Vagina (tissue), 2 donors: ENCODE results near the gene PRR5. TPM values are rescaled to one million over a fixed set of nuclear protein-coding genes. Genes with fewer than 3 reads are reported as not detected.
"Not testable (repeated sequence)": the region's sequence is repeated elsewhere in the genome, so short reads cannot be mapped to it uniquely, and the experiment has no call there.

Experiments used
- DNase-seq, 2 donors: peaks; one replicate each; pipeline ENCODE4 v3.0.0-alpha.2; 2017; ENCODE audit errors: extremely low spot score in 2 of 2
- H3K27ac ChIP-seq: fragments of 200-600 bp; sonication (generic); one replicate; pipeline ENCODE4 v1.5.1; 2019
- H3K27me3 ChIP-seq: fragments of 200-600 bp; sonication (generic); one replicate; pipeline ENCODE4 v1.5.1; 2019
- H3K36me3 ChIP-seq, 2 donors: fragments of 200-600 bp; sonication (generic); one replicate each; pipeline ENCODE4 v1.5.1; 2017 to 2019
- H3K4me1 ChIP-seq: fragments of 200-600 bp; sonication (generic); one replicate; pipeline ENCODE4 v1.5.1; 2019
- H3K4me3 ChIP-seq, 2 donors: fragments of 200-600 bp; sonication (generic); 1 replicate in 1 of 2; 2 replicates in 1 of 2; pipeline ENCODE4 v1.5.1; 2016 to 2019
- H3K9me3 ChIP-seq: fragments of 200-600 bp; sonication (generic); one replicate; pipeline ENCODE4 v1.5.1; 2019
- CTCF ChIP-seq, 3 experiments: fragments of 450-650 bp in 2 of 3; fragments of 200-600 bp in 1 of 3; sonication (generic) in 1 of 3; IDR thresholded peaks; one replicate each; pipeline ENCODE4 v1.5.1; 2017 to 2019; ENCODE audit warnings: antibody characterized with exemption in 3 of 3, mild to moderate bottlenecking in 2 of 3, moderate library complexity in 2 of 3
- POLR2A ChIP-seq, 2 donors: fragments of 450-650 bp; IDR thresholded peaks; one replicate each; pipeline ENCODE4 v1.6.1; 2017; ENCODE audit warnings: antibody characterized with exemption in 2 of 2, mild to moderate bottlenecking in 2 of 2, moderate library complexity in 2 of 2
- POLR2AphosphoS5 ChIP-seq, 2 donors: sonication (generic); formaldehyde crosslinking; IDR thresholded peaks; one replicate each; pipeline ENCODE4 v1.9.0; 2017; ENCODE audit warnings: antibody characterized with exemption in 2 of 2, mild to moderate bottlenecking in 2 of 2, low read depth in 1 of 2; ENCODE audit not compliant: insufficient read depth in 1 of 2
- intact Hi-C: fragments of 100-400 bp; cut with DNase I; formaldehyde crosslinking; loops from one replicate; pipeline ENCODE4 v1.15.1; 2023
- total RNA-seq: library from RNA; depleted of rRNA; stranded (reverse); fragments of >200 nt; gene quantifications from one replicate; pipeline ENCODE4 v1.2.3, GENCODE V29; 2016

Gene PRR5
- total RNA-seq, 1 donor from 2014 or later = 36.8 TPM

GRCh38 chr22:44673406-44673805 lies 28.6 kb upstream of the PRR5 start:
- no peak for DNase-seq
- intact Hi-C loops = no loop called here
- no peak overlapping the region for H3K27ac ChIP-seq
- H3K36me3 ChIP-seq = no peaks in the 10 kb centered on the region
- TF ChIP-seq POLR2AphosphoS5 (IDR thresholded peaks at IDR 0.05; ENCODE audit: insufficient read depth in 1 of 2, low read depth in 1 of 2) (no peak), CTCF (IDR thresholded peaks at IDR 0.05) (no peak), POLR2A (IDR thresholded peaks at IDR 0.05) (no peak)
- peaks cover 18% of the 10 kb centered on the region for H3K4me1 ChIP-seq
- H3K9me3 ChIP-seq = no peaks in the 10 kb centered on the region
- H3K4me3 ChIP-seq = no peak overlapping the region
- H3K27me3 ChIP-seq = no peaks in the 10 kb centered on the region

- H3K36me3 ChIP-seq, H3K27me3 ChIP-seq, H3K4me3 ChIP-seq, DNase-seq, H3K27ac ChIP-seq, H3K9me3 ChIP-seq, intact Hi-C loops: not testable (repeated sequence)
- peaks cover 13% of the 10 kb centered on the region for H3K4me1 ChIP-seq
These were observed 26.0 kb upstream of the PRR5 start for GRCh38 chr22:44676066-44676440.

DNA sequence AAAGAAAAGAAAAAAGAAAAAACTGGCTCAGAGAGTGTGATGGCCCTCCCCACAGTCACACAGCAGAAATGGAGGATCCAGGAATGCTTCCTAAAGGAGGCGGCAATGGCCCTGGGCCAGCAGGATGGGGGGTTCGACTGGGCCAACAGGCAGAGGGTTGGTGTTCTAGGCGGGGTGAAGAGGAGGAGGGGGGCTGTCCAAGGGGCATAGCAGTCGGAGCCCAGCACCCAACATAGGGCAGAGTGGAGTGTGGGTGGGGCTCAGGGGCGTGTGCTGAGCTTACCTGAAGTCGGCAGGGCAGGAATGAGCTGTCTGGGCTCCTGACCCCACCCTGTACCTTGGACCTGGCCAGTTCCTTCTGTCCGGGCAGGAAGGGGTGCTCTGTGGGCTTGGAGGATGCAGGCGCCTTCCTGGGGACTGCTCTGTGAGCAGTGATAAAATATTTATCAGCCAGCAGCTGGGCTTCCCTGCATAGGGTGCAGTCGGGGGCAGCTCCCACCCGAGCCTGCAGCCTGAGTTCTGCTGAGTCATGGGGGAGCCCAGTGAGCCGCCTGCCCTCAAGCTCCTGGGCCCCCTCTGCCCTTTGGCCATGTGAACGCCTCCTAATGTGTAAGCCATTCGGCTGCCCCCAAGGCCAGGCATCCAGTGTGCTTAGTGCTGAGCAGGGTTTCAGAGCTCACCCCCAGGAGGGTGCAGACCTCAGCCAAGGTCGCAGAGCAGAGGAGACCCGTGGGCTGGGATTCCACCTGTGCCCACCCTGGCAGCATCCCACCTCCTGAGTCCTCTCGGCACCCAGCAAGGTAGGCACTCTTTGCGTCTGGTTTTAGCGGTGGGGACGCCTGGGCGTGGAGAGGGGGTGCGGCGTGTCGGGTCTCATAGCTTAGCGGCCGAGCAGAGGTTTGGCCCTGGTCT lies 25.3 kb upstream of the PRR5 start:
- Histone ChIP-seq H3K27ac (peak overlapping the region; percentile 43), H3K27me3 (no peaks in the 10 kb centered on the region), H3K36me3 (no peaks in the 10 kb centered on the region), H3K9me3 (no peaks in the 10 kb centered on the region), H3K4me1 (peaks cover 13% of the 10 kb centered on the region), H3K4me3 (no peak overlapping the region)
- intact Hi-C loops = no loop called here
- no peak for DNase-seq
- TF ChIP-seq CTCF (IDR thresholded peaks at IDR 0.05) = no peak
- TF ChIP-seq POLR2A (IDR thresholded peaks at IDR 0.05) = no peak
- no peak for TF ChIP-seq POLR2AphosphoS5 (IDR thresholded peaks at IDR 0.05; ENCODE audit: insufficient read depth in 1 of 2, low read depth in 1 of 2)

- Histone ChIP-seq H3K4me1 (peaks cover 13% of the 10 kb centered on the region), H3K9me3 (no peaks in the 10 kb centered on the region), H3K36me3 (no peaks in the 10 kb centered on the region), H3K27me3 (no peaks in the 10 kb centered on the region), H3K27ac (peak overlapping the region; percentile 43), H3K4me3 (no peak overlapping the region)
- DNase-seq = no peak
- intact Hi-C loops = no loop called here
- TF ChIP-seq POLR2AphosphoS5 (IDR thresholded peaks at IDR 0.05; ENCODE audit: insufficient read depth in 1 of 2, low read depth in 1 of 2) (no peak), POLR2A (IDR thresholded peaks at IDR 0.05) (no peak), CTCF (IDR thresholded peaks at IDR 0.05) (no peak)
These were observed 24.6 kb upstream of the PRR5 start for GRCh38 chr22:44677353-44677840.

DNA sequence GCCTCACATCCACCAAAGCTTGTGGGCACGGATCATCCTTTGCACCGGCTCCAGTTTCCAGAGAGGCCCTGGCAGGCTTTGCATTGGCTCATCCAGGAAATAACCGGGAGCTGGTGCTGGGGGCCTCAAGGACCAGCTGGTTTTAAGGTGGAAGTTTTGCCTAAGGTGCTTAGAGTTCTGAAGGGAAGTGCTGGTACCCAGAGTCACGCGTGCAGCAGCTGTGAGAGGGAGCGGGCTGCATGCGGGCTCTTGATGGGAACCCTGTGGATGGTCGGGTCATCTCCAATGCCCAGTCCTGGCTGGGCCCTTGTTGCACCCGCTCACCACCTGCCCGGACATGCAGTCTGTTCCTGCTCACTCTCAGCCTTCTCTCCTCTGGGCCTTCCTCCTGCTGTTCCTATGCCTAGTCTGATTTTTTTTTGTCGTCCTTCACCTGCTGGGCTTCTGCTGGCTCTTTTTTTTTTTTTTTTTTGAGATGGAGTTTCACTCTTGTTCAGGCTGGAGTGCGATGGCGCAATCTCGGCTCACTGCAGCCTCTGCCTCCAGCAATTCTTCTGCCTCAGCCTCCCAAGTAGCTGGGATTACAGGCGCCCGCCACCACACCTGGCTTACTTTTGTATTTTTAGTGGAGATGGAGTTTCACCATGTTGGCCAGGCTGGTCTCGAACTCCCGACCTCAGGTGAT lies 24.0 kb upstream of the PRR5 start:
- H3K27ac ChIP-seq = no peak overlapping the region
- intact Hi-C loops = no loop called here
- no peaks in the 10 kb centered on the region for H3K27me3 ChIP-seq
- no peak overlapping the region for H3K4me3 ChIP-seq
- no peaks in the 10 kb centered on the region for H3K36me3 ChIP-seq
- TF ChIP-seq POLR2A (IDR thresholded peaks at IDR 0.05) (no peak), POLR2AphosphoS5 (IDR thresholded peaks at IDR 0.05; ENCODE audit: insufficient read depth in 1 of 2, low read depth in 1 of 2) (no peak), CTCF (IDR thresholded peaks at IDR 0.05) (no peak)
- peaks cover 13% of the 10 kb centered on the region for H3K4me1 ChIP-seq
- DNase-seq = no peak
- no peaks in the 10 kb centered on the region for H3K9me3 ChIP-seq
